Suprapubic skin (tissue), 4 donors: ENCODE results near the gene HOXB6.

Experiments used
- CTCF ChIP-seq, 2 donors: fragments of 200-600 bp in 1 of 2; fragments of 450-650 bp in 1 of 2; sonication (generic) in 1 of 2; IDR thresholded peaks; one replicate each; pipeline ENCODE4 v1.5.1; 2016 to 2019; ENCODE audit warnings: antibody characterized with exemption in 2 of 2, mild to moderate bottlenecking in 1 of 2, moderate library complexity in 1 of 2
- POLR2A ChIP-seq, 2 donors: fragments of 450-650 bp; IDR thresholded peaks; one replicate each; pipeline ENCODE4 v1.6.1; 2017; ENCODE audit warnings: antibody characterized with exemption in 2 of 2, mild to moderate bottlenecking in 2 of 2, moderate library complexity in 2 of 2
- POLR2AphosphoS5 ChIP-seq, 3 donors: sonication (generic); formaldehyde crosslinking; IDR thresholded peaks; one replicate each; pipeline ENCODE4 v1.6.1; 2017; ENCODE audit warnings: antibody characterized with exemption in 3 of 3

- TF ChIP-seq CTCF (IDR thresholded peaks at IDR 0.05), result no peak
- TF ChIP-seq POLR2A (IDR thresholded peaks at IDR 0.05), result no peak
- TF ChIP-seq POLR2AphosphoS5 (IDR thresholded peaks at IDR 0.05), result no peak
Measured at GRCh38 chr17:48575673-48576478, 28.9 kb downstream of the HOXB6 start.
